Measurements from ENCODE around the gene BICDL2.
A peak's percentile ranks its signal among the peaks of the same experiment; 100 is the strongest.

The BICDL2 gene

DNA sequence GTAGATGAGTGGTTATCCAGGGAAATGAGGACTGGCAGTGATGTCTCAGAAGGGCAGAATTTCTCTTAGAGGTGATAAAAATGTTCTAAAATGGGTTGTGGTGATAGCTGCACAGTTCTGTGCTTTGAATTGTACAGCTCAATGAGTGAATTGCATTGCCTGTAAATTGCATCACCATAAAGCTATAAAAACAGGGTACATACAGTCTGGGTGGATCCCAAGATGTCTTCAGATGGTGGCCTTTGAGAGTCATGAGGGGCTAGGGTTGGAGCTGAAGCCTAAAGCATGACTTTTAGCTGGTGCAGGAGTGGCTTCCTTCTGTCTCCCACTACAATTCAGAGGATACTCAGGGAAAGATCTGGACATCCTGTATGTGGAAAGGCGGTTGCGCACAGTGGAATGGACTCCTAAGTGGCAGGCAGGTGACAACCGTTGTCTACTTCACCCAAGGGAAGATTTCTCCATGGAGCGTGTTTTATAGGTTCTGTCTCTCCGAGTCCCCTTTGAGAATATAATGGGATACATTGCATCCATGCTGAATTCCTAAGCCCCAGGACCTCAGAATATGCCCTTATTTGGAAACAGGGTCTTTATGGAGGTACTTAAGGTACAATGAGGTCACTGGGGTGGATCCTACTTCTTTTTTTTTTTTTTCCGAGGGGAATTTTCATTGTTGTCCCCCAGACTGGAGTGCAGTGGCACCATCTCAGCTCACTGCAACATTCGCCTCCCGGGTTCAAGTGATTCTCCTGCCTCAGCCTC lies 27.1 kb upstream of the BICDL2 start:
- no peak for DNase-seq (ENCODE audit: low spot score)
- in situ Hi-C loops (cut with MboI; ENCODE audit: low pct_unique_long_range_greater_than_20kb, low sequenced_read_pairs, unreplicated experiment) = loop anchor here (10.0 kb wide), 1 partner anchor 101 kb away; no protein-coding TSS in a partner anchor
- no peak for TF ChIP-seq CTCF (IDR thresholded peaks at IDR 0.05; ENCODE audit: extremely low read depth, insufficient read depth, missing control alignments)

GRCh38 chr16:3062553-3062952 lies 25.8 kb upstream of the BICDL2 start:
- no peak for TF ChIP-seq CTCF (IDR thresholded peaks at IDR 0.05; ENCODE audit: extremely low read depth, insufficient read depth, missing control alignments)
- in situ Hi-C loops (cut with MboI; ENCODE audit: low pct_unique_long_range_greater_than_20kb, low sequenced_read_pairs, unreplicated experiment) = loop anchor here (10.0 kb wide), 1 partner anchor 102 kb away; no protein-coding TSS in a partner anchor
- DNase-seq (ENCODE audit: low spot score) = no peak

GRCh38 chr16:3060339-3061127 lies 23.8 kb upstream of the BICDL2 start:
- in situ Hi-C loops (cut with MboI; ENCODE audit: low pct_unique_long_range_greater_than_20kb, low sequenced_read_pairs, unreplicated experiment) = loop anchor here (10.0 kb wide), 1 partner anchor 104 kb away; no protein-coding TSS in a partner anchor
- DNase-seq (ENCODE audit: low spot score) = no peak
- no peak for TF ChIP-seq CTCF (IDR thresholded peaks at IDR 0.05; ENCODE audit: extremely low read depth, insufficient read depth, missing control alignments)

DNA sequence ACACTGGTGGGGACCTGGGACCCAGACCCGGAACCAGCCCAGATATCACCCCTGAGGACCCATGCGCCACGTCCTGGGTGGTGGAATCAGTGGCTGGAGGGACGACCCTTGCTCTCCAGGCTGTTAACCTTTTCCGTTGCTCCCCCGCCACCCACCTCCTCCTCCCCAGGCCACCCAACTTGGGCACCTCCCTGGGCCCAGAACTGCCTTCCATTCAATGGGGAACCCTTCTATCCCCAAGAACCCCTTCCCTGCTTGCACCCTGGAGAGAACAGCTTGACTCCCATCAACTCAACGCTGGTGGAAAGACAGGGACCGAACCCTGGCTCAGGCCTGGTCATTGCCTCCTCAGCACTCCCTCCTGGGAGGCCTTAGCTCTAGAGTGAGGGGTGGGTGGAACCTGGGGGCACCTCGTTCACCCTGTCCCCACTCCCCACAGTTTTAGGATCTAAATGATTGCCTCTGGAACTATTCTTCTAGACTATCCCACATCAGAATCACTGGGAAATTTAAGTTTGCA lies 23.0 kb upstream of the BICDL2 start:
- DNase-seq (ENCODE audit: low spot score) = no peak
- in situ Hi-C loops (cut with MboI; ENCODE audit: low pct_unique_long_range_greater_than_20kb, low sequenced_read_pairs, unreplicated experiment) = loop anchor here (10.0 kb wide), 1 partner anchor 105 kb away; no protein-coding TSS in a partner anchor
- no peak for TF ChIP-seq CTCF (IDR thresholded peaks at IDR 0.05; ENCODE audit: extremely low read depth, insufficient read depth, missing control alignments)

DNA sequence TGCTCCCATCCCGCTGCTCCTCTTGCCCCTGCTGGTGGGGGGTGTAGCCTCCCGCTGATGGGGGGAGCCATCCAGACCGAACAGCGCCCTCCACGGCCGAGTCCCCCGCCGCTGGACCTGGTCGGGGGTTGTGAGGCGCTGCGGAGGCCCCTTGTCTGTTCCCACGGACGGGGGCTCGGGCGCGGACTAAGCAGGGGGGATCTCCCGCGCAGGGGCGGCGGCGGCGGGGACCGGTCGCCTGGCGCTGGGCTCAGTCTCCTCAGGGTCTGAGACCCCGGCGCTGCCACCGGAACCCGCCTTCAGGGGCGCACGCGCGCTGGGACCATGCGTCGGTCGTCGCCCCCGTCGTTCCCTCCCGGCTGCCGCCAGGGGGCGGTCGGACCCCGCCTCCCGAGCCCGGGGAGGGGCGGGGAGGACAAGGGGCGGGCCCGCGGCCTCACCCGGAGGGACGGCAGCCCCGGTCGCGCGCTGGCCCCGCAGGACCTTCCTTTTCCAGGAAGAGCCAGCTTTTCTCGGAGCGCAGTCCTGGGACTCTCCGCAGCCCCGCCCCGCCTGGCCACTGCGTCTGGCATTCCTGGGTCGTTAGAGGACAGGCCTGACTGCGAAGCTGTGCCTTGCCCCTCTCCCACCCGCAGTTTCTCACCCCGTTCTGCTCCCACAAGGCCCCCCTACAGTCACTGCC lies 22.4 kb upstream of the BICDL2 start:
- DNase-seq (ENCODE audit: low spot score) = peak; percentile 96
- TF ChIP-seq CTCF (IDR thresholded peaks at IDR 0.05; ENCODE audit: extremely low read depth, insufficient read depth, missing control alignments) = peak; percentile 96
- in situ Hi-C loops (cut with MboI; ENCODE audit: low pct_unique_long_range_greater_than_20kb, low sequenced_read_pairs, unreplicated experiment) = no loop called here
